Measurements from ENCODE around the gene DENND1A.

The DENND1A gene

GRCh38 chr9:123658792-123659191 is 271.1 kb downstream of the DENND1A start:
- in situ Hi-C loops (cut with MboI; ENCODE audit: low sequenced_read_pairs), result no loop called here

- in situ Hi-C loops (cut with MboI; ENCODE audit: low sequenced_read_pairs), result no loop called here
Measured at GRCh38 chr9:123657941-123658340, 272.0 kb downstream of the DENND1A start.

- in situ Hi-C loops (cut with MboI; ENCODE audit: low sequenced_read_pairs), result no loop called here
Measured at GRCh38 chr9:123657099-123657498, 272.8 kb downstream of the DENND1A start.

GRCh38 chr9:123656565-123656964 is 273.4 kb downstream of the DENND1A start:
- in situ Hi-C loops (cut with MboI; ENCODE audit: low sequenced_read_pairs), result no loop called here

GRCh38 chr9:123655681-123656423 is 274.1 kb downstream of the DENND1A start:
- in situ Hi-C loops (cut with MboI; ENCODE audit: low sequenced_read_pairs), result no loop called here

GRCh38 chr9:123654994-123655637 is 274.8 kb downstream of the DENND1A start:
- in situ Hi-C loops (cut with MboI; ENCODE audit: low sequenced_read_pairs), result no loop called here

- in situ Hi-C loops (cut with MboI; ENCODE audit: low sequenced_read_pairs), result no loop called here
Measured at GRCh38 chr9:123654218-123654993, 275.5 kb downstream of the DENND1A start.

GRCh38 chr9:123652416-123652815 is 277.5 kb downstream of the DENND1A start:
- in situ Hi-C loops (cut with MboI; ENCODE audit: low sequenced_read_pairs), result no loop called here

- in situ Hi-C loops (cut with MboI; ENCODE audit: low sequenced_read_pairs), result no loop called here
Measured at GRCh38 chr9:123651871-123652270, 278.1 kb downstream of the DENND1A start.

- in situ Hi-C loops (cut with MboI; ENCODE audit: low sequenced_read_pairs), result no loop called here
Measured at GRCh38 chr9:123651273-123651672, 278.7 kb downstream of the DENND1A start.

- in situ Hi-C loops (cut with MboI; ENCODE audit: low sequenced_read_pairs), result no loop called here
Measured at GRCh38 chr9:123649909-123650308, 280.0 kb downstream of the DENND1A start.

- in situ Hi-C loops (cut with MboI; ENCODE audit: low sequenced_read_pairs), result no loop called here
Measured at GRCh38 chr9:123647145-123647544, 282.8 kb downstream of the DENND1A start.

- in situ Hi-C loops (cut with MboI; ENCODE audit: low sequenced_read_pairs), result no loop called here
Measured at GRCh38 chr9:123645762-123646161, 284.2 kb downstream of the DENND1A start.

- in situ Hi-C loops (cut with MboI; ENCODE audit: low sequenced_read_pairs), result no loop called here
Measured at GRCh38 chr9:123645126-123645525, 284.8 kb downstream of the DENND1A start.

GRCh38 chr9:123643518-123643917 is 286.4 kb downstream of the DENND1A start:
- in situ Hi-C loops (cut with MboI; ENCODE audit: low sequenced_read_pairs), result no loop called here

- in situ Hi-C loops (cut with MboI; ENCODE audit: low sequenced_read_pairs), result no loop called here
Measured at GRCh38 chr9:123642291-123643278, 287.3 kb downstream of the DENND1A start.

- in situ Hi-C loops (cut with MboI; ENCODE audit: low sequenced_read_pairs), result no loop called here
Measured at GRCh38 chr9:123640792-123641222, 289.1 kb downstream of the DENND1A start.

GRCh38 chr9:123639743-123640142 is 290.2 kb downstream of the DENND1A start:
- in situ Hi-C loops (cut with MboI; ENCODE audit: low sequenced_read_pairs), result no loop called here

- in situ Hi-C loops (cut with MboI; ENCODE audit: low sequenced_read_pairs), result no loop called here
Measured at GRCh38 chr9:123637945-123638634, 291.8 kb downstream of the DENND1A start.

GRCh38 chr9:123637606-123637944 is 292.4 kb downstream of the DENND1A start:
- in situ Hi-C loops (cut with MboI; ENCODE audit: low sequenced_read_pairs), result no loop called here
